Measurements from ENCODE around the gene FAM221B. TPM values are rescaled to one million over a fixed set of nuclear protein-coding genes. Genes with fewer than 3 reads are reported as not detected.

Gene FAM221B
- total RNA-seq, 4 donors from 2014 or later: not detected

GRCh38 chr9:35790385-35791296 lies 37.9 kb downstream of the FAM221B start:
- intact Hi-C loops (cut with DNase I; ENCODE audit: low total_unique reads): loop anchor here (1.0 kb wide), 3 partner anchors 22 to 92 kb away; partner anchors contain the start of gene SPAG8
- ATAC-seq: peak; percentile 80 to 84
- Histone ChIP-seq H3K27ac (peak overlapping the region; percentile 81 to 88 (median 84)), H3K4me1 (peaks cover 29 to 34% of the 10 kb centered on the region in 2 donors), H3K27me3 (no peaks in the 10 kb centered on the region), H3K4me3 (peak overlapping the region; percentile 67 to 73 (median 69)), H3K9me3 (no peaks in the 10 kb centered on the region), H3K36me3 (no peaks in the 10 kb centered on the region)
- peak; percentile 63 to 71 for DNase-seq
- in situ Hi-C loops (cut with MboI; ENCODE audit: low sequenced_read_pairs in 4 of 4): loop anchor here in 2 of 4 donors (5.0 to 10.0 kb wide), 2 partner anchors 84 to 92 kb away; partner anchors contain the start of gene OR13J1 (in 1 of the 2)
- TF ChIP-seq CTCF (IDR thresholded peaks at IDR 0.05 in 4 of 5, conservative IDR thresholded peaks at IDR 0.05 in 1 of 5) (peak; percentile 80 to 92 (median 85)), POLR2A (IDR thresholded peaks at IDR 0.05) (no peak)

- H3K4me3 ChIP-seq: no peak overlapping the region
- ATAC-seq: no peak
- no peak for DNase-seq
- in situ Hi-C loops (cut with MboI; ENCODE audit: low sequenced_read_pairs in 4 of 4): loop anchor here in 2 of 4 donors (5.0 to 10.0 kb wide), 2 partner anchors 85 to 92 kb away; partner anchors contain the start of gene OR13J1 (in 1 of the 2)
- no peak overlapping the region for H3K27ac ChIP-seq
- H3K4me1 ChIP-seq: peaks cover 29 to 34% of the 10 kb centered on the region in 2 donors
- H3K9me3 ChIP-seq: no peaks in the 10 kb centered on the region
- no peaks in the 10 kb centered on the region for H3K36me3 ChIP-seq
- H3K27me3 ChIP-seq: no peaks in the 10 kb centered on the region
- intact Hi-C loops (cut with DNase I; ENCODE audit: low total_unique reads): loop anchor here (1.0 kb wide), 2 partner anchors 36 to 92 kb away; no protein-coding TSS in a partner anchor
- TF ChIP-seq POLR2A (IDR thresholded peaks at IDR 0.05) (no peak), CTCF (IDR thresholded peaks at IDR 0.05 in 4 of 5, conservative IDR thresholded peaks at IDR 0.05 in 1 of 5) (no peak)
Observed at GRCh38 chr9:35790025-35790384, 38.5 kb downstream of the FAM221B start.

GRCh38 chr9:35789541-35789940 lies 39.0 kb downstream of the FAM221B start:
- no peaks in the 10 kb centered on the region for H3K9me3 ChIP-seq
- no peak overlapping the region for H3K4me3 ChIP-seq
- TF ChIP-seq POLR2A (IDR thresholded peaks at IDR 0.05) (no peak), CTCF (IDR thresholded peaks at IDR 0.05 in 4 of 5, conservative IDR thresholded peaks at IDR 0.05 in 1 of 5) (no peak)
- H3K27me3 ChIP-seq: no peaks in the 10 kb centered on the region
- peaks cover 29 to 34% of the 10 kb centered on the region in 2 donors for H3K4me1 ChIP-seq
- intact Hi-C loops (cut with DNase I; ENCODE audit: low total_unique reads) (no loop called here), in situ Hi-C loops (cut with MboI; ENCODE audit: low sequenced_read_pairs in 4 of 4) (loop anchor here in 2 of 4 donors (5.0 kb wide), 1 partner anchor 93 kb away; no protein-coding TSS in a partner anchor)
- H3K27ac ChIP-seq: no peak overlapping the region
- DNase-seq (no peak), ATAC-seq (no peak)
- H3K36me3 ChIP-seq: no peaks in the 10 kb centered on the region

GRCh38 chr9:35783418-35783817 lies 45.1 kb downstream of the FAM221B start:
- in situ Hi-C loops (cut with MboI; ENCODE audit: low sequenced_read_pairs in 4 of 4) (no loop called here), intact Hi-C loops (cut with DNase I; ENCODE audit: low total_unique reads) (no loop called here)
- no peaks in the 10 kb centered on the region for H3K36me3 ChIP-seq
- H3K27me3 ChIP-seq: no peaks in the 10 kb centered on the region
- H3K9me3 ChIP-seq: no peaks in the 10 kb centered on the region
- no peaks in the 10 kb centered on the region for H3K4me1 ChIP-seq
- TF ChIP-seq CTCF (IDR thresholded peaks at IDR 0.05 in 4 of 5, conservative IDR thresholded peaks at IDR 0.05 in 1 of 5) (no peak), POLR2A (IDR thresholded peaks at IDR 0.05) (no peak)
- ATAC-seq: no peak
- H3K27ac ChIP-seq: no peak overlapping the region
- DNase-seq: no peak
- H3K4me3 ChIP-seq: no peak overlapping the region
